Head of caudate nucleus (tissue), 42 donors: Measurements from ENCODE around the gene GSTT2B.
"Not testable (repeated sequence)": the region's sequence is repeated elsewhere in the genome, so short reads cannot be mapped to it uniquely, and the experiment has no call there.

Experiments used
- DNase-seq, 42 donors: peaks; one replicate each; pipeline versions ENCODE4 v3.0.0 to v3.0.0-alpha.2; 2020 to 2021; ENCODE audit warnings: mixed read lengths in 7 of 42
- intact Hi-C: fragments of 100-400 bp; cut with DNase I; formaldehyde crosslinking; loops from one replicate; pipeline ENCODE4 v1.15.0; 2022

Gene GSTT2B

GRCh38 chr22:23986538-23987178 is 25.7 kb upstream of the GSTT2B start:
- DNase-seq, intact Hi-C loops: not testable (repeated sequence)

GRCh38 chr22:23986089-23986488 is 25.1 kb upstream of the GSTT2B start:
- intact Hi-C loops, DNase-seq: not testable (repeated sequence)

DNA sequence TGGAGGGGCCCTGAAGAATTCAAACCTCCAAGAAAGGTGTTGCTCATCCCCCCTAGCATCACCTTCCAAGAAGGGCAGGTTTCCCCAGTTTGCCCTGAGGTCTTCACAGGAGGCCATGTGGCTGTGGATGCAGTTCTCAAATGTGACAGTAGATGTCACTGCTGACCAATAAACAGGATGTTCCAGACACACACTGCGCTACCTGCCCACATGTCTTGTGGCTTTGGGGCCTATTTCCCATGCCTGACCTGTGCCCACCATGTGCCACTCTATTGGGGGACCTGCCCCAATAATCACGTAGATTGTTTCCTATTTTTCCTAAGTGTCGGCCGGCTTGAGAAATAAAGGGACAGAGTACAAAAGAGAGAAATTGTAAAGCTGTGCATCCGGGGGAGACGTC is 23.4 kb upstream of the GSTT2B start:
- intact Hi-C loops: no loop called here
- DNase-seq: peak in 16 of 42 donors; percentile 3 to 77 (median 62)

DNA sequence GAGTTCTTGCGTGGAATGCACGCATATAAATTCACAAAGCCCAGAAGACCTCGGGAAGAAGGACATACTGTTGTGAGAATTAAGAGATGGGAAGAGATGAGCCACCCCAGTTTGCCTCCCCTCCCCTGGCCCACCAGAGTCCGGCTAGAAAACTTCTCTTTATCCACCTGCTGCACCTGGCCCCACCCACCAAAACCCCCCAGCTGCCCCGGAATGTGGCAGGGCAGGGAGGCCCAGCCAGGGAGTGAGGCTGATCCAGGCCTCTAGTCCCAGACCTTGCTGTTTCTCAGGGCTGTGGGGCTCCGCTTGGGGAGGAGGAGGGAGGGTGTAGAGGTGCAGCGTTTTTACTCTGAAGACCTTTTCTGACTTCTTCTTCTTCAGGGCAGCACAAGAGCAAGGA is 19.6 kb upstream of the GSTT2B start:
- intact Hi-C loops: not testable (repeated sequence)

DNA sequence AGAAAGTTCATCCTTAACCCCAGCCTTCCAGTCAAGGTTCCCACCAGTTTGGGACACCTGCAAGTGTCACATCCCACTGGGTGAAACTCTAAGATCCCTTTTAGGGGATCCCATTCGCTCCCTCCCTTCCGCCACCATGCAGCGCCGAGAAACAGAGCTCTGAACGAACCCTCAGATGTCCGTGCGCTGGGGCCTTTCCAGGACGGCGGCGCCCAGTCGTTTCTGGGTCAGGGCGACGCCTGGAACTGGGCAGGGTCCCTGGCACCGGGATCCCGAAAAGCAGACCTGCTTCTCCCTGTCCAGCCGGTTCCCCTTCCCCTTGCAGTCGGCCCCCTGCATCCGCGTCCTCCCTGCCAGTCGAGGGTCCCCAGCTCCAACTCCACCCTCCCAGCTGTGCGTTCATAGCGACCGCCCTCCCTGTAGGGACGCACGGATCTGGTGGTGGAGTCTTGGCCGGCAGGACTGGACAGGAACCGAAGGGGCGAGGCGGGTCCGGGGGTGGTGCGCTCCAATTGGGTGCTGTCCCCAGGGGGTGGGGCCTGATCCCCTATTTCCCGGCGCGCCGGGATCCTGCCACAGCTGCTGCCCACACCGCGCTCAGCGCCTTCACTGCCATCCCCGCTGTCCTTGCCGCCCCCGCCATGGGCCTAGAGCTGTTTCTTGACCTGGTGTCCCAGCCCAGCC is 18.7 kb upstream of the GSTT2B start, which contains the start of gene GSTT2:
Gene GSTT2 (plus strand): TSS at position 578 of the 684 bp plus-strand sequence.
- intact Hi-C loops: loop anchor here (10.0 kb wide), 1 partner anchor 65 kb away; no protein-coding TSS in a partner anchor
- not testable (repeated sequence) for DNase-seq

More for the DNA sequence above, 19.6 kb upstream of the GSTT2B start:
- not testable (repeated sequence) for DNase-seq

DNA sequence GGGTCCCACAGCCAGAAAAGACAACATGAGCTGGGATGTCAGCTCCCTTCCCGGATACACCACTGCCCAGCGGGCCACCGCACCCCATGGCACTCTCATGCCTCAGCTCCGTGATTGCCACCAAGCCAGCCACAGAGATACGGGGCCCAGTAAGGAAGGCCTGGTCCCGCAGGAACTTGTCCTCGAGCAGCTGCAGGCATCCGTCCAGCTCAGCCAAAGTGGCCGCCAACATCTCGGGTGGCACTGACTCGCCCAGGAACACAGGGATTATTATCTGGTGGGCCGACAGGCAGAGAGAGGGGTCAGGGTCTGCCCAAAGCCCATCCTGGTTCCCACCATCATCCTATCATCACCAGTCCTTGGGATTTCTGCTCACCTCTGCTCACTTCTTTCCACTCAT is 16.3 kb upstream of the GSTT2B start:
- not testable (repeated sequence) for DNase-seq
- intact Hi-C loops: loop anchor here (10.0 kb wide), 1 partner anchor 63 kb away; no protein-coding TSS in a partner anchor

- intact Hi-C loops: loop anchor here (10.0 kb wide), 1 partner anchor 60 kb away; no protein-coding TSS in a partner anchor
Measured at GRCh38 chr22:23974836-23975352, 13.9 kb upstream of the GSTT2B start.

GRCh38 chr22:23974345-23974744 is 13.3 kb upstream of the GSTT2B start, which contains the start of gene DDT:
DDT (minus strand) TSS chr22:23974441; CDS start chr22:23974414, 27 bp downstream.
- not testable (repeated sequence) for DNase-seq
- intact Hi-C loops: loop anchor here (10.0 kb wide), 1 partner anchor 60 kb away; no protein-coding TSS in a partner anchor

More at GRCh38 chr22:23974836-23975352, 13.9 kb upstream of the GSTT2B start:
- DNase-seq: not testable (repeated sequence)

- intact Hi-C loops: loop anchor here (10.0 kb wide), 1 partner anchor 57 kb away; no protein-coding TSS in a partner anchor
- not testable (repeated sequence) for DNase-seq
Measured at GRCh38 chr22:23971927-23972326, 10.9 kb upstream of the GSTT2B start.

DNA sequence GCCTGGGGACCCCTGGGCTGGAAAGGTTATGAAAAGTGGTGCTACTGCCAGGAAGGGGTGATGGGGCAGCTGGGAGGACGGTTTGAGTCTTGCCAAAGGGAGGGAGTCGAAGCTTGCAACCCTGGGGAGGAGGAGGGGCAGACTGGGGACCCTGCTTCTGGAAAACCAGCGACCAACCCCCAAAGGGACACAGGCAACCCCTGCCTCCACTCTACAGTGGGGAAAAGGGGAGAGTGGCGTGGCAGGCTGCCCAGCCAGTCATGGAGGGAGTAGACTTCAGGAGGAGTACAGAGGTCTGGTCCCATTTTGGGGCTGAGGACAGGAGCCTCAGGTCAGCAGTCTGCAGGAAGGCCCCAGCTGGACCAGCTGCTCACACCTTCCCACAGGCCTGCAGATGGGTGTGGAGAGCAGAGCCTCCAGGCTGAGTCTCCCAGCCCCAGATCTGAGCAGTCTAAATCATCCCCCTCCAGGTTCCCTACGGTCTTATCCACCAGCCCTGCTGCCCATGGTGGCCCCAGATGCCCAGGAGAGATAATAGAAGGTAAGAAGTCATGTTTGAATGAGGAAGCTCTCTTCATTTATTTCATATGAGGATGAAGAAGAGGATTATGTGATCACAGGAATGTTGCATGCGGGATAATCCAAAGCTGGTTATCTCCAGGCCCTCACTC is 10.0 kb upstream of the GSTT2B start:
- intact Hi-C loops: loop anchor here (10.0 kb wide), 1 partner anchor 56 kb away; no protein-coding TSS in a partner anchor
- DNase-seq: no peak

GRCh38 chr22:23970201-23970641 is 9.2 kb upstream of the GSTT2B start:
- intact Hi-C loops: loop anchor here (10.0 kb wide), 1 partner anchor 55 kb away; no protein-coding TSS in a partner anchor

GRCh38 chr22:23969071-23969470 is 8.1 kb upstream of the GSTT2B start:
- DNase-seq: no peak
- intact Hi-C loops: no loop called here

More at GRCh38 chr22:23970201-23970641, 9.2 kb upstream of the GSTT2B start:
- DNase-seq: no peak

- DNase-seq, intact Hi-C loops: not testable (repeated sequence)
Measured at GRCh38 chr22:23966568-23966967, 5.6 kb upstream of the GSTT2B start, which contains the start of gene DDTL. DDTL (plus strand) TSS chr22:23966888; CDS start chr22:23966915, 27 bp downstream.

DNA sequence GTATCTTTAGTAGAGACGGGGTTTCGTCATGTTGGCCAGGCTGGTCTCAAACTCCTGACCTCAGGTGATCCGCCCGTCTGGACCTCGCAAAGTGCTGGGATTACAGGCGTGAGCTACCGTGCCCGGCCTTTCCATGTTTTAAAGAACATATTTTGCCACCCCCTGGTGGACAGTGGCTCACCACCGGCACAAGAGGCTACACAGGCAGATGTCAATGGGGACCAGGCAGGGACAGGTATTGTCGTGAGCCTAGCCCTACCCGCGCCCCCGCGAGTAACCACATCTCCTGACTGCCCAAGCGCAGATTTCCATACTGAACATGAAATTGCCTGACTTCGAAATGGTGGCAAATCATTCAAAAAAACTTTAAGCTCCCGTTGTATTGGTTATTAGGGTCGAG is 5.1 kb upstream of the GSTT2B start:
- intact Hi-C loops, DNase-seq: not testable (repeated sequence)

GRCh38 chr22:23956301-23956900 is 4.6 kb downstream of the GSTT2B start:
- peak; percentile 46 to 95 (median 84) for DNase-seq
- intact Hi-C loops: loop anchor here (10.0 kb wide), 1 partner anchor 568 kb away; no protein-coding TSS in a partner anchor

- intact Hi-C loops: loop anchor here (10.0 kb wide), 1 partner anchor 569 kb away; no protein-coding TSS in a partner anchor
Measured at GRCh38 chr22:23955886-23956285, 5.1 kb downstream of the GSTT2B start.

DNA sequence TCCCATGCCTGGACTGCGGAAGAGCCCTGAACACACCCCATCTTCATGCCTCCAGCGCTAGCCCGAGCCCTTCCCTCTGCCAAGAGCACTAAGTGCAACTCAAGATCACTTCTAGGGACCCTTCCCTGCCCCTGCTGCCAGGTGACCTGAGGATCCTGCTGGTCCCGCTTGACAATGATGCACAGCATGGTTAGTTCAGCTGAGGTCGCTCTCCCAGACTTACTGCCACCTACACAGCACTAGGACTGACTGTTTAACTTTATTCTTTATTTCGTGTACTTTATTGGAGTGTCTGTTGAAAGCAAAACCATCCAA is 6.0 kb downstream of the GSTT2B start:
- not testable (repeated sequence) for DNase-seq
- intact Hi-C loops: loop anchor here (10.0 kb wide), 1 partner anchor 570 kb away; no protein-coding TSS in a partner anchor

More at GRCh38 chr22:23955886-23956285, 5.1 kb downstream of the GSTT2B start:
- DNase-seq: not testable (repeated sequence)
